DMS153 treated with DMSO at 0.1 percent for 48 hours (cell line): ENCODE measurements around the gene PPM1F.

Experiments
- DNase-seq: peaks from one replicate; lab custom pipeline; 2025; ENCODE audit not compliant: unreplicated experiment; lab: John Stamatoyannopoulos, UW

PPM1F gene

DNA sequence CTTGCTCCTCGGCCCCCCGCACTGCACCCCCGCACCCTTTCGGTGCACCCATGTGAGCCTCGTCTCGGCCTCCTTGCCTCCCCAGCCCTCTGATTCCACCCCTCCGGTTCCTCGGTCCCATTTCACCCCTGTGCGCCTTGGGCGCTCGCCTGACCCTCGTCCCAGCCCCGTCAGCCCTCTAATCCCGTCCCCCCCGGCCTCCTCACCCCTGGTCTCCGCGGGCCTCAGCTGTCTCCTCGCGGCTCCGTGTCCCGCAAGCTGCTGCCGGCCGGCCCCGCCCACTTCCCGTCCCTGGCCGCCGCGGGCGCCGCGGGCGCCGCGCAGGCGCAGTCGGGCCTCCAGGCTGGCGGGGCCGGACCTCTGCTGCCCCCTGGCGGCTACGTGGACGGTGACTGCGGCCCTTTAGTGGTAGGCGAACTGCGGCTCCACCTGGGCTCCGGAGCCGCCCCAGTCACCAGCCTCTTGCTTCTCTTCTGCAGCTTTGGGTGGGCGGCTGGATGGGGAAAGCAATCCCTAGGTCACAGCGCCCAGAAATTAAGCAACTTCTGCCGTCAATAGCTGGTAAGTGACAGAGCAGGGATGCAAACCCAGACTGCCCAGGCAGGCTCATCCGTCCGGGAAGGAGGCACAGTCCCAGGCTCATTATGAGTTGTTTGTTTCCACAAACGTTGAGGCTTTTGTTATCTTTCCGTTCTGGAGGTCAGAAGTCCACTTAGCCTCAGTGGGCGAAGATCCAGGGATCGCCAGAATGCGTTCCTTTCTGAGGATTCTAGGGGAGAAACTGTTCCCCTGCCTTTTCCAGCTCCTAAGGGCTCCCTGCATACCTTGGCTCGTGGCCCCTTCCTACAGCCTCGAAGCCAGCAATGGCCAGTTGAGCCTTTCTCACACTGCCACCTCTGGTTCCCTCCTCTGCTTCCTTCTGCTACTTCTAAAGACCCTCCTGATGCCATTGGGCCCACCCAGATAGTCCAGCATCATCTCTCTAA, at the start of gene PPM1F:
PPM1F (minus strand) TSS at position 263 of the 986 bp plus-strand sequence. CDS start 6,800 bp downstream, outside the sequence.
- peak; percentile 72 for DNase-seq

DNA sequence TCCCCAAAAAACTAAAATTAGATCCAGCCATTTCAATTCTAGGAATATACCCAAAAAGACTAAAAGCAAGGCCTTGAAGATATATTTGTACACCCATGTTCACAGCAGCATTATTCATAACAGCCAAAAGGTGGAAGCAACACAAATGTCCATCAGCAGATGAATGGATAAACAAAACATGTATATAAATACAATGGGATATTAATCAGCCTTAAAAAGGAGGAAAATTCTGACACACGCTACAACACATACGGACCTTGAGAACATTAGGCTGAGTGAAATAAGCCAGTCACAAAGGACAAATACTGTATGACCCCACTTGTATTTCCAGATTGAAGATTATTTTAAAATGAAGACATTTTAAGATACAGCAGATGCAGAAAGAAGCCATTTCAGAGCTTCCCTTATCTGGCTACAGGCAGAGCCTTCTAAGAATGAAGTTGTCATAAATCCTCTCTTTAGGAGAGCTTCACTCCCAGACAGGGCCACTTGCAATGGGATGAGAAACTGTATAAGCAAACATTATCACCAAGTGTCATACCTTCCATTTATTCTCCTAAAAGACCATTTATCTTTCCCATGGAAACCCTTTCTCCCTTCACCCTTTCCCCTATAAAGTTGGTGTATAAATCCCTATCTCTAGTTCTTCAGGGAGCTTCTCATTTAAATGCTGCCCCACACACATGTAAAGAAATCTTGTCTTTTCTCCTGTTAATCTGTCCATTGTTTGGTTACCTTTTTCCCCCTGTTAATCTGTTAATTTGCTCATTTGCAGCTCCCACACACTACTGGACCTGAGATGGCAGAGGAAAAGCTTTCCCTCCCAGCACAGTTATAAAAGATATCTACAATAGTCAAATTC, 49.2 kb upstream of the PPM1F start:
- DNase-seq, result no peak

DNA sequence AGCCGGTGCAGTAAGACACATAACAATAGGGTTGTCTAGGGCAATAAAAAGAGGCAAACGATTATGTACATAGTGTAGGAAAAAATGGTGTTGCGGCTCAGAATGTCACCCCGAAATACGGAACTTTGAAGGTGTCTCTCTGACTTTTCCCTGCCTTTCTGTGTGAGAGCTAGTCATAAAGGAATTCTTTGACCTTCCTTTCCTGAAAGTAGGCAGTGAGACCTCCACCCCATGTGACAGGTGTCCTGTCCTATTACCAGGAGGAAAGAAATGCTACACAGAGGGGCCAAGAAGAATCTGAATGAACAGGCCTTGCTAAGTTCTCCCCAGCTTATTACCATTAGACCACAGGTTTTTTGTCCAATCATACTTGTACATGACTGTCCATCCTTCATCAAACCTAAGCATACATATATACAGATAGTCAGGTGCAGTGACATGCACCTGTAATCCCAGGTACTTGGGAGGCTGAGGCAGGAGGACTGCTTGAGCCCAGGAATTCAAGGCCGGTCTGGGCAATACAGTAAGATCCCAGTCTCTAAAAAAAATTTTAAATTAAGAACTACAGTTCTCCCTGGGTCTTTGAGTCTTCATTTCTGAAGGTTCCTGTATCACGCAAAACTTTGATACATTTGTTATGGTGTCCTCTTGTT, 46.1 kb upstream of the PPM1F start:
- DNase-seq, result no peak

GRCh38 chr22:21996175-21996720, 43.6 kb upstream of the PPM1F start:
- DNase-seq, result no peak

GRCh38 chr22:21995660-21996059, 43.0 kb upstream of the PPM1F start:
- no peak for DNase-seq

GRCh38 chr22:21994881-21995444, 42.3 kb upstream of the PPM1F start:
- no peak for DNase-seq

GRCh38 chr22:21992593-21993237, 40.1 kb upstream of the PPM1F start:
- no peak for DNase-seq

GRCh38 chr22:21991774-21992173, 39.1 kb upstream of the PPM1F start:
- DNase-seq, result no peak

DNA sequence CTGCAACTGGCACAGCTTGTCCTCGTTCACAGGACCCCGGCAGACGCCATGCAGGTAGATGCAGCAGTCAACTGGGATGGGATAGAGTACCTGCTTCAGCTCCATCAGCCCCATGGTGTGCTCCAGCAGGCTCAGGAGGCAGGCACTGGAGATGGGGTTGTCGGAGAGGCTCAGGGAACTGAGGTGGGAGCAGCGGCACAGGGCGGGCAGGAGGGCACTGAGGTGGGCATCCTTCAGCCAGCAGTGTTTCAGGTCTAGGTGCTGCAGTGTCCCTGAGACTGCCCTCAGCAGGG, 38.6 kb upstream of the PPM1F start:
- DNase-seq, result no peak

DNA sequence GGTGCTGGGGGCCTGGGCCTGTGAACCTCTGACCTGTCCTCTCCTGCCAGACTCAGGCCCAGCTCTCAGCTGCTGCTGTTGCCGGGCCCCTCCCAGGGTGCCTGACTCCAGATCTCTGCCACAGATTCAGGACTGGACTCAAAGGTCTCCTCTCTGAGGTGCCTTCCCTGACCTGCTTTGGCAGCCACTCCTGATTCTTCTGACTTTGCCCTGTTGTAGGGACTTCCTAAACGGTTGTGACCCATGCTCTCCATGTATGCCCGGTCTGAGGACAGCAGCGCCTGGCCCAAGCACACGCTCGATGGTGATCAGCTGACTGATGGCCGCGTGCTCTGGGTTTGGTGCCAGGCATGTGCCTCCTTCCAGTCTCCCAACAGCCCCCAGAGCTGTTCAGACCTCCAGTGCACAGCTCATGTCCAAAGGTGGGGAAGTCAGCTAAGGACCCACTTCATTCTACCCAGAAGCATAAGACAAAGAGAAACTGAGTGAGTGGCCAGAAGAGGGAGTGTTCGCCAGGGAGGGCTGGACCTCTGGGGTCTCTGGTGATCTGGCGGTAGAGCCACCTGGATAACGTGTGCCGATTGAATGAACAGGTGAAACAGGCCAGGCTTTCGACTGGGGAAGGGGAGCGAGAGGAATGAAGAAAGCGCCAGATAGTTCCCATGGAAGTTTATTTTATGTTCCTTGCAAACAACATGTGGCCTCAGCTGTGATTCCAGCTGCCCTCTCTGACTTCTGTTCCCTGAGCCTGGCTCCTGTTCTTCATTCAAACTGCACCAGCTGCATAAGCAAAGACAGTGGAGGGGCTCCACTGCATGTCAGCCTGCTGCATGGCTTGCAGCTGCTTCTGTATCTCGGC, 38.0 kb upstream of the PPM1F start:
- DNase-seq, result no peak

GRCh38 chr22:21989049-21989448, 36.4 kb upstream of the PPM1F start:
- DNase-seq, result peak; percentile 4

GRCh38 chr22:21985214-21985613, 32.6 kb upstream of the PPM1F start:
- DNase-seq, result no peak

GRCh38 chr22:21984793-21985192, 32.1 kb upstream of the PPM1F start:
- no peak for DNase-seq

- peak; percentile 21 for DNase-seq
Measured at GRCh38 chr22:21982338-21982965, 29.8 kb upstream of the PPM1F start, which contains the start of gene TOP3B. Gene TOP3B (minus strand): TSS chr22:21982787. CDS start chr22:21975709, 7,078 bp downstream.

- no peak for DNase-seq
Measured at GRCh38 chr22:21981874-21982273, 29.2 kb upstream of the PPM1F start.

DNA sequence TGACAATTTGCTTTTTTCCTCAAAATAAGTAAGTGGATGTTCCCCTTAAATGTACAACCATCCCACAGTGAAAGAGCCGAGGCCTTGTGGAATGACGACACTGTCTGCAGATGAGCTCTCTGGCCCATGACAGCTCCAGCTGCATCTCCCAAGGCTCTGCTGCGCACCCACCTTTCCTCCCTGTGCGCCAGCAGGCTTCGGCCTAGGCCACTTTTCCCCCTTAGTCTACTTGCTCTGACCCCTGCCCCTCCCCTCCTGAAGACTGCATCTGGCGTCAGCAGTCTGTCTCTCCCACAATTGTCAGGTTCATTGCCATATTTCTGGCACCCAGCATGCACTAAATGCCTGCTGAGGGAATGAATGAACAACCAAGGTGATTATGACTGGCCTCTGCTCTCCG, 27.9 kb upstream of the PPM1F start:
- DNase-seq, result no peak

- no peak for DNase-seq
Measured at GRCh38 chr22:21978564-21979386, 26.1 kb upstream of the PPM1F start.

- no peak for DNase-seq
Measured at GRCh38 chr22:21977814-21978213, 25.2 kb upstream of the PPM1F start.
